ENCODE results near the gene GAS6.

GAS6 gene

DNA sequence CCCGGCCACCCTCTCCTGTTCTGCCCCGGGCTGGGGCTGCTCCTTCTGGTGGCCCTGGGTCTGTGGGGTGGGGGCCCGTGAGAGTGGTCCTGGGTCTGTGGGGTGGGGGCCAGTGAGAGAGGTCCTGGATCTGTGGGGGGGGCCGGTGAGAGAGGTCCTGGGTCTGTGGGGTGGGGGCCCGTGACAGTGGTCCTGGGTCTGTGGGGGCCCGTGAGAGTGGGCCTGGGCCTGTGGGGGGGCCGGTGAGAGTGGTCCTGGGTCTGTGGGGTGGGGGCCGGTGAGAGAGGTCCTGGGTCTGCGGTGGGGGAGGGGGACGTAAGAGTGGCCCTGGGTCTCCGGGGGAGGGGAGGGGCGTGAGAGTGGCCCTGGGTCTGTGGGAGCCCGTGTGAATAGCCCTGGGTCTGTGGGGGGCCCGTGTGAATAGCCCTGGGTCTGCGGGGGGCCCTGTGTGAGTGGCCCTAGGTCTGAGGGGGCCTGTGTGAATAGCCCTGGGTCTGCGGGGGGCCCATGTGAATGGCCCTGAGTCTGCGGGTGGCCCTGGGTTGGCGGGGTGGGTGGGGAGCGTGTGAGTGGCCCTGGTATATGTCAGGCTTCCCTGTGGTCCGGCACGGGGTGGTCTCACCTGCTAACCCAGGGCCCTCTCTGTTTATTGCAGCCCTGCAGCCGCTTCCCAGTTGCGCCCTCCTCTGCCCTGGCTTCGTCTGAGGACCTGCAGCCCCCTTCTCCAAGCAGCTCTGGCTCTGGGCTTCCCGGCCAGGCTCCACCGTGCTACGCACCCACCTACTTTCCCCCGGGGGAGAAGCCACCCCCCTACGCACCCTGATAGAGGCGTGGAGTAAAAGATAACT is 52.6 kb downstream of the GAS6 start:
- Histone ChIP-seq H3K36me3 (no peaks in the 10 kb centered on the region), H3K27ac (no peak overlapping the region), H3K9me3 (ENCODE audit: severe bottlenecking) (peaks cover 30% of the 10 kb centered on the region), H3K4me3 (ENCODE audit: low read depth, low read length) (no peak overlapping the region), H3K27me3 (ENCODE audit: insufficient read depth, low read depth, severe bottlenecking) (no peaks in the 10 kb centered on the region)
- TF ChIP-seq, protein P1, sequence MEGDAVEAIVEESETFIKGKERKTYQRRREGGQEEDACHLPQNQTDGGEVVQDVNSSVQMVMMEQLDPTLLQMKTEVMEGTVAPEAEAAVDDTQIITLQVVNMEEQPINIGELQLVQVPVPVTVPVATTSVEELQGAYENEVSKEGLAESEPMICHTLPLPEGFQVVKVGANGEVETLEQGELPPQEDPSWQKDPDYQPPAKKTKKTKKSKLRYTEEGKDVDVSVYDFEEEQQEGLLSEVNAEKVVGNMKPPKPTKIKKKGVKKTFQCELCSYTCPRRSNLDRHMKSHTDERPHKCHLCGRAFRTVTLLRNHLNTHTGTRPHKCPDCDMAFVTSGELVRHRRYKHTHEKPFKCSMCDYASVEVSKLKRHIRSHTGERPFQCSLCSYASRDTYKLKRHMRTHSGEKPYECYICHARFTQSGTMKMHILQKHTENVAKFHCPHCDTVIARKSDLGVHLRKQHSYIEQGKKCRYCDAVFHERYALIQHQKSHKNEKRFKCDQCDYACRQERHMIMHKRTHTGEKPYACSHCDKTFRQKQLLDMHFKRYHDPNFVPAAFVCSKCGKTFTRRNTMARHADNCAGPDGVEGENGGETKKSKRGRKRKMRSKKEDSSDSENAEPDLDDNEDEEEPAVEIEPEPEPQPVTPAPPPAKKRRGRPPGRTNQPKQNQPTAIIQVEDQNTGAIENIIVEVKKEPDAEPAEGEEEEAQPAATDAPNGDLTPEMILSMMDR (IDR thresholded peaks at IDR 0.05; ENCODE audit: low read depth, low read length) = no peak
- no peak for DNase-seq

DNA sequence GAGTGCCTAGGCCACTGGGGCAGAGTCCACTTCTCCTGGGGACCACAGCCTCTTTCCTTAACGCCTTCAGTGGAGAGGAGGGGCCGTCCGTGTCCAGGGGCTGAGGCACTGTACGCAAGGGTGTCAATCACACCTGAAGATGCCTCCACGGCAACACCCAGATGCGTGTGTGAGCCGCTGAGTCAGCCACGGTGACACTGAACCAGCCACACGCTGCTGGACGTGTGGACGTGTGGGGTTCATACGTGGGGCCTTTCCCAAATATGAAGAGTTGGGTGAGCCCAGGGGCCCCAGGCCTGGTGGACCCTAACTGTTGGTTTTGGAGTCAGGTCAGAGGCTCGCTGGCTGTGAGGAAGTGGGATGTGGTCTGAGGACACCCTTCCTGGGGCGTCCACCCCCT is 53.2 kb downstream of the GAS6 start:
- Histone ChIP-seq H3K27me3 (ENCODE audit: insufficient read depth, low read depth, severe bottlenecking) (no peaks in the 10 kb centered on the region), H3K9me3 (ENCODE audit: severe bottlenecking) (peaks cover 30% of the 10 kb centered on the region), H3K36me3 (no peaks in the 10 kb centered on the region), H3K27ac (no peak overlapping the region), H3K4me3 (ENCODE audit: low read depth, low read length) (no peak overlapping the region)
- TF ChIP-seq, protein P1 (IDR thresholded peaks at IDR 0.05; ENCODE audit: low read depth, low read length) = no peak
- DNase-seq = no peak

DNA sequence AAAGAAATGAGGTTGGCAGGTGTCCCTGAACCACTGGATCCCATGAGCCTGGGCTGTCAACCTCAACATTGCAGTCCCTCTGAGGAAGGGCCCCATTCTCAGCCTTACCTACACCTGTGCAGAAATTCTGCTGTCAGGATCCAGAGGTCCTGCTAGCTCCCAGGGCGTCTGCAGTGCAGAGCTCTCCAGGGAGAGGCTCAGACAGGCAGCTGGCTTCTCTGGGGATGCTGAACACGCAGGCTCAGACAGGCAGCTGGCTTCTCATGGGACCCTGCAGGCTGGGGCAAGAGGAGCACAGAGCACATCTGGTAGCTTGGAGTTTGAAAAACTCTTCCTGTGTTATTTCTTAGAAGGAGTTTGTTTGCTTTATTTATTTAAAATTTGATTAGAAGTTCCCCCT is 53.9 kb downstream of the GAS6 start:
- peaks cover 30% of the 10 kb centered on the region for H3K9me3 ChIP-seq (ENCODE audit: severe bottlenecking)
- DNase-seq = no peak
- TF ChIP-seq, protein P1 (IDR thresholded peaks at IDR 0.05; ENCODE audit: low read depth, low read length) = no peak
- no peak overlapping the region for H3K27ac ChIP-seq
- H3K4me3 ChIP-seq (ENCODE audit: low read depth, low read length) = no peak overlapping the region
- no peaks in the 10 kb centered on the region for H3K27me3 ChIP-seq (ENCODE audit: insufficient read depth, low read depth, severe bottlenecking)
- H3K36me3 ChIP-seq = no peaks in the 10 kb centered on the region

DNA sequence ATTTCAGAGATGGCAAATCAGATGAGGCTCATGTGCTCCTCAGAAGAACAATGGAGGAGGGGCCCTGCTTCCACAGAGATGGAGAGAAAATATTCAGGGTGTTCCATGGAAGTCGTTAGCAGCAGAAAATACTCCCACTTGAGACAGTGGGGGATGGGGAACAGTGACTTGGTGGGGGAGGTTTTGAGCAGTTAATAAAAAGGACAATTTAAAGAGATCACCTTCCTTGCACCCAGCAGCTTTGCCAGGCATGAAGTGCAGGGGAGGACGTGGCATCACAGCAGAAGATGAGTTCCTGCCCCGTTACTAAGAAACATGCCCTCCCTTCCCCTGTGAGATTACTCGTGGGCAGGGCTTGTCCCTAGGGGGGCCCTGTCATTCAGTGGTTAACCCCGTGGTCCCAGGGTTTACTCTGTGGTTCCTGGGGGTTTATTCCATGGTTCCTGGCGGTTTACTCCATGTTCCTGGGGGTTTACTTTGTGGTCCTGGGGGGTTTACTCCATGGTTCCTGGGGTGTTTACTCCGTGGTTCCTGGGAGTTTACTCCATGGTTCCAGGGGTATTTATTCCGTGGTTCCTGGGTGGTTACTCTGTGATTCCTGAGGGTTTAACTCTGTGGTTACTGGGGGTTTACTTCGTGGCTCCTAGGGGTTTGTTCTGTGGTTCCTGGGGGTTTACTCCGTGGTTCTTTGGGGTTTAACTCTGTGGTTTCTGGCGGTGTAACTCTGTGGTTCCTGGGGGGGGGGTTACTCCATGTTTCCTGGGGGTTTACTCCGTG is 55.6 kb downstream of the GAS6 start:
- Histone ChIP-seq H3K4me3 (ENCODE audit: low read depth, low read length) (no peak overlapping the region), H3K9me3 (ENCODE audit: severe bottlenecking) (peaks cover 30% of the 10 kb centered on the region), H3K27ac (no peak overlapping the region), H3K27me3 (ENCODE audit: insufficient read depth, low read depth, severe bottlenecking) (no peaks in the 10 kb centered on the region), H3K36me3 (no peaks in the 10 kb centered on the region)
- TF ChIP-seq, protein P1 (IDR thresholded peaks at IDR 0.05; ENCODE audit: low read depth, low read length) = no peak
- no peak for DNase-seq

DNA sequence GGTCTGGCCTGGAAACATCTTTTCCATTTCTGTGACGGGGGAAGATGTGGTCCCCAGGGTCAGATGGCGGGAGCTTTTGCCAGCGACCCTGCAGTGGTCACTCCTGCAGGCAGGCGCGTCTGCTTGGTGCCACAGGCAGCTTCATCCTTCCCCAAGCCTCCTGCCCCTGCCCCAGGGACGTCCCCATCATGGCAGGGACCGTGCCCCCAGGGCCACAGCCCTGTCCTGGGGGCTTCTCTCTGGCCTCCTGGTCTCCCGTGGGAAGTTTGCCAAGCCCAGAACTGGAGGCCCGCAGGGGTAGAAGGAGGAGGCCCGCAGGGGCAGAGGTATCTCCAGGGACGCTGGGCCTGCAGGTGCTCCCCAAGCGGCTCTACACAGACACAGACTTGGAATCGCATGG is 57.4 kb downstream of the GAS6 start:
- H3K36me3 ChIP-seq = no peaks in the 10 kb centered on the region
- TF ChIP-seq, protein P1 (IDR thresholded peaks at IDR 0.05; ENCODE audit: low read depth, low read length) = no peak
- H3K27me3 ChIP-seq (ENCODE audit: insufficient read depth, low read depth, severe bottlenecking) = no peaks in the 10 kb centered on the region
- H3K27ac ChIP-seq = no peak overlapping the region
- H3K9me3 ChIP-seq (ENCODE audit: severe bottlenecking) = peaks cover 30% of the 10 kb centered on the region
- no peak for DNase-seq
- H3K4me3 ChIP-seq (ENCODE audit: low read depth, low read length) = no peak overlapping the region

All from WERI-Rb-1 (cell line).